ENCODE data around the gene SLC15A2. TPM values are rescaled to one million over a fixed set of nuclear protein-coding genes. Genes with fewer than 3 reads are reported as not detected.

Gene SLC15A2
- total RNA-seq, 1 experiment from 2014 or later = 0.32 TPM

DNA sequence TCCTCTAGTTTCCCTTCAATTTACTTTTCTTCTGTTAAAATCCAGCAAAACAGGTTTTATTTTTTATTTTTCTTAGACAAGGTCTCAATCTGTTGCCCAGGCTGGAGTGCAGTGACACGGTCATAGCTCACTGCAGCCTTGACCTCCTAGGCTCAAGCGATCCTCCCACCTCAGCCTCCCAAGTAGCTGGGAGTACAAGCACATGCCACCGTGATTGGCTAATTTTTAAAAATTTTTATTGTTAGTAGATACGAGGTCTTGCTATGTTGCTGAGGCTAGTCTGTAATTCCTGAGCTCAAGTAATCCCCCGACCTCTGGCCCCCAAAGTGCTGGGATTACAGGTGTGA is 86.2 kb downstream of the SLC15A2 start:
- DNase-seq (ENCODE audit: low read depth) = no peak

DNA sequence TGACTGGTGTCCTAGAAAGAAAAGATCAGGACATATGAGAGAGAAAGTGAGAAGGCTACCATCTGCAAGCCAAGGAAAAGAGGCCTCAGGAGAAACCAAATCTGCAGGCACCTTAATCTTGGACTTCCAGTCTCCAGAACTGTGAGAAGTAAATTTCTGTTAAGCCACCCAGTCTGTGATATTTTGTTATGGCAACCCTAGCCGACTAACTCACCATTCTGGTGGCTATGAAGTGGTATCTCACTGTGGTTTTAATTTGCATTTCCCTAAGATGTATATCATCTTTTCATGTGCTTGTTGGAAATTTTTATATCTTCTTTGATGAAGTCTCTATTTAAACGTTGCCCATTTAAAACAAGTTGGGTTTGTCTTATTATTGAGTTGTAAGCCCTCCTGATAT is 87.3 kb downstream of the SLC15A2 start:
- DNase-seq (ENCODE audit: low read depth) = peak; percentile 25

DNA sequence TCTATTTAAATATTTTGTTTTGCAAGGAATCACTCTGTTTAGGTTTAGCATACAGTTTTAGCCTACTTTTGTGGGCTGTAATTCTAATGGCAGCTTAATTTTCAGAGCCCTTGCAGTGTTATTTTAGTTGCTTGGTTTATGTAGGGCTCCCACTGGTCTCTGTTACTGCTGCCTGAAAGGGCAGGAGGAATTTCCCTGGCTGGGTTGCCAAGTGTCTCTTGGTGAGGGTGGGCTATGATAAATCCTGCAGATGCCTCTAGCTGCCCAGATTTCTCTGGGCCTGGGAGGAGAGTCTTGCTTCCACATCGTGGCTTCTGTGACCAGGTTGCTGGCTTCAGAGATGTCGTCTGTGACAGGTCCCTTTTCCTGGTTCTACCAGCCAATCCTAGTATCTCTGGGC is 91.6 kb downstream of the SLC15A2 start:
- DNase-seq (ENCODE audit: low read depth) = peak; percentile 67

DNA sequence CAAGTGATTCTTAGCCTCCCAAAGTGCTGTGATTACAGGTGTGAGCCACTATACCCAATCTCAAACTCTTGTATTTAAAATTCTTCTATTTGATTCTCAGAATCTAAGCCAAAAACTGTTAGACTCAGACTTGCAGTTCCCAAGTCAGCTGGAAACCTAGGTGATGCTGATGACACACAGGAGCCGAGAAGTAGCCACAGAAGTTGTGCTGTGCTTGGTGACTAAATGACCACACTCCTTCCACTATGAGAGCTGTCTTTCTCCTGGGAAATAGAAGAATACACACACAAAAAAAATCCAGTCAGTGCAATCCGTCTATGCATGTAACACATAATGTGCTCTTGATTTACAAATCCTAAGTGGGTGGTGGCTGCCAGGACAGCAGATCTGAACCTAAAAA is 93.9 kb downstream of the SLC15A2 start:
- DNase-seq (ENCODE audit: low read depth) = peak; percentile 79

DNA sequence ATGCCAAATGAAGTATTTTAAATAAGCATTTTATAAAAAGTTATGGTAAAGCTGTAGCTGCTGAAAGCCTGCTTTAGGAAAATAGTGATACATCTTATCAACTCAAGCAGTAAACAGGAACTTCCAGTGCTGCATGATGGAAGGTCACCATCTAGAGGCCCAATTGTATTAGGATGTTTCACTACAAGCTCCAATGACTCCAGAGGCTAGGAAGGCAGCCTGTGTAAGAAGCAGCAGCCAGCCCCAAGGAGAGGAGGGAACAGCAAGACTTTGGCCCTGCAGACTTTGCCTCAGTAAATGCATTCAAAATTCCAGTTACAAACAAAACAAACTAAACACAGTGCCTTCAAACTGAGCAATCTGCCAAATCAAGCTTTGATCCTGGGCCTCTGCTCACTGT is 95.7 kb downstream of the SLC15A2 start:
- DNase-seq (ENCODE audit: low read depth) = peak; percentile 49

DNA sequence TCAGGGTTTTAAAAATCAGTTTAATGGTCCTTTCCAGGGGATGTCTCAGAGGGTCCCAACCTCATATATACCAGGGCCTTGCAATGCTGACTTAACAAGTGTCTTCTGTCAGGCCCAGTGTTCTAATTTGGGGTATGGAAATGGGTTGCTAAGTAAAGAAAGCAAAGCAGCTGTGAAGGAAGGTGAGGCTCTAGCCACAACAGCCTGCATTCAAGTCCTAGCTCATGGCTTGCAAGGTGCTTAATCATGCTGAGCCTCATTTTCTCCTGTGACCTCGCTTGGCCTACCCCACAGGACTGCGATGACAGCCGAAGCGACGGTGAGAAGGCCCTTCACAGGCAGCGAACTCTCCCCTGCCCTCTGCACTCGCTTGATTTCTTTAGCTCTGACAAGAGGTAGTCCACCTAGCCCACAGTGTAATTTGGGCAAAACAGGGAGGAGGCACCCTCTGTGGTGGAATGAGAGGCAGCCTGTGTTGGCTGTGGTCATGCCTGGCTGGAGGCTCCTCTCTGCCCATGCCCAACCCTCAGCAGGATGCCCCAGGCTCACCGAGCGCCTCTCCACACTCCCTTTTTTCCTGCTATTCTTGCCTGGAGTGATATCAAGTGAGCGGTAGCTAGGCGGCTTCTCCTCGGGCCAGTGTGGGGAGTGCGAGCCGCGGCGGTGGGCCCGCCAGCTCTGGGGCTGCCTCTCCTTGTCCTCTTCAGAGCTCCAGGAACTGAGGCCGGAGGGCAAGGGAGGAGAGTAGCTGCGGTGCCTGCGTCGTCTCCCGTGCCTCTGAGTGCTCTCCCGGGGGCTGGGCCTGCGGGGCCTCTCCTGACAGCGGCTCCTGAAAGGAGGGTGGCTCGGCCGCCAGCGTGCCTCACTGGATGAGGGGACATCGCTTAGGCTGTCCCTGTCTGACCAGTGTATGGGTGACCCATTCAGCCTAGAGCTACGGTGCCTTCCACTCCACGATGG is 98.7 kb downstream of the SLC15A2 start:
- no peak for DNase-seq (ENCODE audit: low read depth)

Other genes with a start within 250 kb of the SLC15A2 start
- gene HCLS1, start 233.5 kb upstream of the SLC15A2 start, total RNA-seq (2014; rRNA removed; shearing (Covaris generic)) = 0.81 TPM in 1 of 2 replicates, not detected in the other
- 16.4 and 30.4 TPM in 2 replicates for gene GOLGB1, start 144.7 kb upstream of the SLC15A2 start, total RNA-seq (2014; rRNA removed; shearing (Covaris generic))
- 25.0 and 28.5 TPM in 2 replicates for gene IQCB1, start 59.3 kb upstream of the SLC15A2 start, total RNA-seq (2014; rRNA removed; shearing (Covaris generic))
- gene EAF2, start 59.2 kb upstream of the SLC15A2 start, total RNA-seq (2014; rRNA removed; shearing (Covaris generic)) = 8.3 and 9.3 TPM in 2 replicates
- gene ILDR1, start 127.8 kb downstream of the SLC15A2 start, total RNA-seq (2014; rRNA removed; shearing (Covaris generic)) = not detected in 2 replicates
- 0.37 TPM in 1 of 2 replicates, not detected in the other for gene CD86, start 161.0 kb downstream of the SLC15A2 start, total RNA-seq (2014; rRNA removed; shearing (Covaris generic))